K562 (cell line): Measurements from ENCODE around the gene COX6B1. TPM values are rescaled to one million over a fixed set of nuclear protein-coding genes. Genes with fewer than 3 reads are reported as not detected.

ENCODE experiments used
- CREB1 ChIP-seq, 2 experiments: sonication (generic) in 1 of 2; formaldehyde crosslinking in 1 of 2; IDR thresholded peaks; 2 replicates each; pipeline versions ENCODE4 v1.6.1 to v1.8.0; 2012 to 2022; ENCODE audit warnings: inconsistent platforms in 1 of 2, mild to moderate bottlenecking in 1 of 2, missing genetic modification reagents in 1 of 2, moderate library complexity in 1 of 2
- ETV1 ChIP-seq: fragments of 450-650 bp; conservative IDR thresholded peaks from 2 replicates; pipeline ENCODE4 v1.6.1; 2016; ENCODE audit warnings: missing genetic modification characterization, control low read depth, low read depth, missing compliant biosample characterization
- KDM1A ChIP-seq, 2 experiments: fragments of 450-650 bp; IDR thresholded peaks; 2 replicates each; pipeline ENCODE4 v1.6.1; 2016; ENCODE audit warnings: mild to moderate bottlenecking in 2 of 2
- MYC ChIP-seq, 2 experiments: fragments of 250-450 bp in 1 of 2; sonication (Bioruptor Pico) in 1 of 2; IDR thresholded peaks; 2 replicates each; pipeline versions ENCODE4 v1.5.1 to v1.6.1; 2012 to 2021; ENCODE audit warnings: low read depth in 2 of 2, borderline replicate concordance in 1 of 2, improper control_type of control experiment in 1 of 2, low read length in 1 of 2, mild to moderate bottlenecking in 1 of 2, moderate library complexity in 1 of 2
- NFXL1 ChIP-seq: fragments of 450-650 bp; formaldehyde crosslinking; IDR thresholded peaks from 2 replicates; pipeline ENCODE4 v1.4.0; 2021; ENCODE audit warnings: mild to moderate bottlenecking
- PTBP1 ChIP-seq: fragments of 200-400 bp; formaldehyde crosslinking; IDR thresholded peaks from 2 replicates; pipeline ENCODE4 v1.6.1; 2017; ENCODE audit warnings: low read depth, low read length
- RAD51 ChIP-seq: fragments of 450-650 bp; IDR thresholded peaks from 2 replicates; pipeline ENCODE4 v1.7.1; 2016; ENCODE audit warnings: low read depth, mild to moderate bottlenecking, borderline replicate concordance
- RBBP5 ChIP-seq: fragments of 200-600 bp; sonication (generic); IDR thresholded peaks from 2 replicates; pipeline ENCODE4 v1.6.1; 2012; ENCODE audit warnings: borderline replicate concordance, mild to moderate bottlenecking, low read length, control low read depth, inconsistent platforms; ENCODE audit not compliant: insufficient read depth, poor library complexity, severe bottlenecking
- SRF ChIP-seq, 2 experiments: fragments of 250-450, 450-650 bp in 1 of 2; sonication (Bioruptor Pico) in 1 of 2; sonication (generic) in 1 of 2; formaldehyde crosslinking; IDR thresholded peaks; 2 replicates each; pipeline versions ENCODE4 v1.5.0 to v1.5.1; 2020 to 2022; ENCODE audit warnings: mild to moderate bottlenecking in 1 of 2, missing genetic modification reagents in 1 of 2
- SRSF1 ChIP-seq: fragments of 200-400 bp; formaldehyde crosslinking; IDR thresholded peaks from 2 replicates; pipeline ENCODE4 v1.6.1; 2017; ENCODE audit warnings: mild to moderate bottlenecking, low read depth, low read length, moderate library complexity
- TAF1 ChIP-seq: IDR thresholded peaks from 2 replicates; pipeline ENCODE4 v1.6.1; 2011; ENCODE audit warnings: mild to moderate bottlenecking, low read length, moderate library complexity; ENCODE audit not compliant: insufficient read depth, control insufficient read depth, severe bottlenecking; ENCODE audit errors: extremely low read depth
- TBL1XR1 ChIP-seq, 2 experiments: IDR thresholded peaks; 2 replicates each; pipeline ENCODE4 v1.6.1; 2012; ENCODE audit warnings: improper control_type of control experiment in 2 of 2, low read length in 2 of 2, mild to moderate bottlenecking in 1 of 2
- TCF7 ChIP-seq: sonication (generic); IDR thresholded peaks from 2 replicates; pipeline ENCODE4 v1.6.1; 2016; ENCODE audit warnings: antibody characterized with exemption, borderline replicate concordance
- ZNF184 ChIP-seq: sonication (generic); formaldehyde crosslinking; IDR thresholded peaks from 2 replicates; pipeline ENCODE4 v1.5.0; 2020; ENCODE audit warnings: missing genetic modification reagents
- ZNF239 ChIP-seq: fragments of 250-450 bp; sonication (Bioruptor Pico); IDR thresholded peaks from 2 replicates; pipeline ENCODE4 v1.4.0; 2020; ENCODE audit warnings: mild to moderate bottlenecking
- ZNF57 ChIP-seq: fragments of 450-650 bp; formaldehyde crosslinking; IDR thresholded peaks from 2 replicates; pipeline ENCODE4 v1.4.0; 2020; ENCODE audit warnings: mild to moderate bottlenecking, moderate library complexity
- polyA plus RNA-seq, 8 experiments: library from polyadenylated mRNA; depleted of rRNA in 4 of 8; stranded (reverse) in 5 of 8; unstranded in 3 of 8; fragments of >200 nt; fragmentation: Nextera tagmentation in 2 of 8; fragmentation: Illumina TruSeq in 1 of 8; extraction: Ambion mirVana in 2 of 8; extraction: Trizol in 1 of 8; gene quantifications; 2 replicates each; pipeline versions ENCODE4 v1.2.1 to v1.2.3, GENCODE V29; 2011 to 2014; ENCODE audit warnings: inconsistent platforms in 1 of 8, missing spikeins in 1 of 8
- total RNA-seq, 7 experiments: library from RNA; depleted of rRNA in 6 of 7; stranded (reverse); fragments of >200 nt in 6 of 7; fragmentation: Illumina TruSeq in 2 of 7; extraction: Trizol in 2 of 7; gene quantifications; 2 replicates each; pipeline versions ENCODE4 v1.2.1 to v1.2.3, GENCODE V29; 2011 to 2021; ENCODE audit warnings: low replicate concordance in 1 of 7
- TF ChIP-seq, protein P1 (sequence below): sonication (generic); formaldehyde crosslinking; IDR thresholded peaks from 2 replicates; pipeline ENCODE4 v1.8.0; 2022; ENCODE audit warnings: missing genetic modification reagents, mild to moderate bottlenecking, moderate library complexity, borderline replicate concordance
- TF ChIP-seq, protein P2 (sequence below): sonication (generic); IDR thresholded peaks from 2 replicates; pipeline ENCODE4 v1.6.1; 2016
- TF ChIP-seq, protein P3 (sequence below), 2 experiments: fragments of 450-650 bp in 1 of 2; sonication (generic) in 1 of 2; formaldehyde crosslinking; conservative IDR thresholded peaks; 2 replicates each; pipeline versions ENCODE4 v1.4.0 to v1.8.1; 2020 to 2022; ENCODE audit warnings: mild to moderate bottlenecking in 1 of 2, missing genetic modification reagents in 1 of 2
- TF ChIP-seq, protein P4 (sequence below): fragments of 150-350 bp; IDR thresholded peaks from 2 replicates; pipeline ENCODE4 v1.6.1; 2014; ENCODE audit warnings: low read depth, mild to moderate bottlenecking, low read length, borderline replicate concordance

Gene COX6B1
- total and polyA plus RNA-seq, 9 of the 15 experiments (the other 6 are each of a cell fraction or from before 2014, with no cell fraction given) = 777 to 2,393 (median 1,219) TPM

DNA sequence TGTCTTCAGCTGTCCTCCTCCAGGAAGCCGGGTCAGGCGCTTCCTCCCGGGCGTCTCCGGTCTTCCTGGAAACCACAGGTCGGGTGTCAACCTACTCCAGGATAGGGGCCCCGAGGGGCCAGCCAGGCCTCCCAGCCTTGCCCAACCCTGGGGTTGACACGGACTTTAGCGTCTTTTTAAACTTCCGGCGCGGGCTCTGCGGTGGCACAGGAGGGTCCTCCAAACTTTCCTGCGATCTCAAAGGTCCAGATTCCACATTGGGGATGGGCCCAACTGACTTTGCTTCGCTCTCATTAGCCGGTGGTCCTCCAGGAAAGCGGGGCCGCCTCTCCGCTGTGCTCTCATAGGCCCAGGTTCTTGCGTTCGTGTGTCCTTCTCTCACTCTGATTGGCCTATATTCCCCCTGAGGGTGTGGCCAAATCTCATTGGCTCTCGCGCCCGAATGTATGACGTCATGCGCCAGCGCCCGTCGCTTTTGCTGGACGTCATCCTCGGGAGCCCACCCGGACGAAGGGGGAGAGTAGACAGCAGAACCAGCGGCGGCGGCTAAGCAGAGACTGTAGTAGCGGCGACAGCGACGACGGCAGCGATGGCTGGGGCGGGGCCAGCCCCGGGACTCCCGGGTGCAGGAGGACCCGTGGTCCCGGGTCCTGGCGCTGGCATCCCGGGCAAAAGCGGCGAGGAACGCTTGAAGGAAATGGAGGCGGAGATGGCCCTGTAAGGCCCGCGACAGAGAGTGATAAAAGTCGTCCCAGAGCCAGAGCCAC, 19.4 kb upstream of the COX6B1 start, which contains the start of gene RBM42 (continued):
- TF ChIP-seq CREB1 (IDR thresholded peaks at IDR 0.05) (peak; percentile 100), CREB1 (CRISPR knock-in tag; IDR thresholded peaks at IDR 0.05) (peak; percentile 100), ZNF239 (CRISPR knock-in tag) (no peak), MYC (IDR thresholded peaks at IDR 0.05; ENCODE audit: low read depth, low read length) (peak; percentile 50; the same call in 1 of the 2 replicates), MYC (CRISPR knock-in tag; IDR thresholded peaks at IDR 0.05; ENCODE audit: borderline replicate concordance, low read depth) (0 out of 2 replicates have a peak, but pooled peaks have one; percentile 36), ZNF57 (CRISPR knock-in tag) (no peak), NFXL1 (no peak), SRF (CRISPR knock-in tag; IDR thresholded peaks at IDR 0.05) (no peak), ZNF184 (CRISPR knock-in tag) (no peak), KDM1A (IDR thresholded peaks at IDR 0.05) (no peak), TBL1XR1 (IDR thresholded peaks at IDR 0.05; ENCODE audit: low read length in 2 of 2) (peak in 1 of 2 experiments; percentile 100; a peak in 2 of 4 replicates), RAD51 (no peak), PTBP1 (no peak), SRSF1 (no peak), RBBP5 (peak; percentile 82), TCF7 (0 out of 2 replicates have a peak, but pooled peaks have one; percentile 71), ETV1 (peak; percentile 59; the same call in 1 of the 2 replicates), TAF1 (peak; percentile 16)
- TF ChIP-seq, protein P1, sequence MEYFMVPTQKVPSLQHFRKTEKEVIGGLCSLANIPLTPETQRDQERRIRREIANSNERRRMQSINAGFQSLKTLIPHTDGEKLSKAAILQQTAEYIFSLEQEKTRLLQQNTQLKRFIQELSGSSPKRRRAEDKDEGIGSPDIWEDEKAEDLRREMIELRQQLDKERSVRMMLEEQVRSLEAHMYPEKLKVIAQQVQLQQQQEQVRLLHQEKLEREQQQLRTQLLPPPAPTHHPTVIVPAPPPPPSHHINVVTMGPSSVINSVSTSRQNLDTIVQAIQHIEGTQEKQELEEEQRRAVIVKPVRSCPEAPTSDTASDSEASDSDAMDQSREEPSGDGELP (CRISPR knock-in tag) = peak; percentile 65; the same call in 1 of the 2 replicates
- TF ChIP-seq, protein P2, sequence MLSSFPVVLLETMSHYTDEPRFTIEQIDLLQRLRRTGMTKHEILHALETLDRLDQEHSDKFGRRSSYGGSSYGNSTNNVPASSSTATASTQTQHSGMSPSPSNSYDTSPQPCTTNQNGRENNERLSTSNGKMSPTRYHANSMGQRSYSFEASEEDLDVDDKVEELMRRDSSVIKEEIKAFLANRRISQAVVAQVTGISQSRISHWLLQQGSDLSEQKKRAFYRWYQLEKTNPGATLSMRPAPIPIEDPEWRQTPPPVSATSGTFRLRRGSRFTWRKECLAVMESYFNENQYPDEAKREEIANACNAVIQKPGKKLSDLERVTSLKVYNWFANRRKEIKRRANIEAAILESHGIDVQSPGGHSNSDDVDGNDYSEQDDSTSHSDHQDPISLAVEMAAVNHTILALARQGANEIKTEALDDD = no peak
- TF ChIP-seq, protein P3, sequence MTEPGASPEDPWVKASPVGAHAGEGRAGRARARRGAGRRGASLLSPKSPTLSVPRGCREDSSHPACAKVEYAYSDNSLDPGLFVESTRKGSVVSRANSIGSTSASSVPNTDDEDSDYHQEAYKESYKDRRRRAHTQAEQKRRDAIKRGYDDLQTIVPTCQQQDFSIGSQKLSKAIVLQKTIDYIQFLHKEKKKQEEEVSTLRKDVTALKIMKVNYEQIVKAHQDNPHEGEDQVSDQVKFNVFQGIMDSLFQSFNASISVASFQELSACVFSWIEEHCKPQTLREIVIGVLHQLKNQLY (CRISPR knock-in tag; conservative IDR thresholded peaks at IDR 0.05) = no peak
- TF ChIP-seq, protein P4, sequence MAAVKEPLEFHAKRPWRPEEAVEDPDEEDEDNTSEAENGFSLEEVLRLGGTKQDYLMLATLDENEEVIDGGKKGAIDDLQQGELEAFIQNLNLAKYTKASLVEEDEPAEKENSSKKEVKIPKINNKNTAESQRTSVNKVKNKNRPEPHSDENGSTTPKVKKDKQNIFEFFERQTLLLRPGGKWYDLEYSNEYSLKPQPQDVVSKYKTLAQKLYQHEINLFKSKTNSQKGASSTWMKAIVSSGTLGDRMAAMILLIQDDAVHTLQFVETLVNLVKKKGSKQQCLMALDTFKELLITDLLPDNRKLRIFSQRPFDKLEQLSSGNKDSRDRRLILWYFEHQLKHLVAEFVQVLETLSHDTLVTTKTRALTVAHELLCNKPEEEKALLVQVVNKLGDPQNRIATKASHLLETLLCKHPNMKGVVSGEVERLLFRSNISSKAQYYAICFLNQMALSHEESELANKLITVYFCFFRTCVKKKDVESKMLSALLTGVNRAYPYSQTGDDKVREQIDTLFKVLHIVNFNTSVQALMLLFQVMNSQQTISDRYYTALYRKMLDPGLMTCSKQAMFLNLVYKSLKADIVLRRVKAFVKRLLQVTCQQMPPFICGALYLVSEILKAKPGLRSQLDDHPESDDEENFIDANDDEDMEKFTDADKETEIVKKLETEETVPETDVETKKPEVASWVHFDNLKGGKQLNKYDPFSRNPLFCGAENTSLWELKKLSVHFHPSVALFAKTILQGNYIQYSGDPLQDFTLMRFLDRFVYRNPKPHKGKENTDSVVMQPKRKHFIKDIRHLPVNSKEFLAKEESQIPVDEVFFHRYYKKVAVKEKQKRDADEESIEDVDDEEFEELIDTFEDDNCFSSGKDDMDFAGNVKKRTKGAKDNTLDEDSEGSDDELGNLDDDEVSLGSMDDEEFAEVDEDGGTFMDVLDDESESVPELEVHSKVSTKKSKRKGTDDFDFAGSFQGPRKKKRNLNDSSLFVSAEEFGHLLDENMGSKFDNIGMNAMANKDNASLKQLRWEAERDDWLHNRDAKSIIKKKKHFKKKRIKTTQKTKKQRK = peak; percentile 83; the same call in 1 of the 2 replicates
